H1 (cell line): ENCODE data around the gene TSC2. TPM values are rescaled to one million over a fixed set of nuclear protein-coding genes. Genes with fewer than 3 reads are reported as not detected.

Experiments used
- CTCF ChIA-PET: fragments of 300-600 bp; sonication (Branson Sonifier 250); formaldehyde crosslinking; loops from one replicate; lab custom pipeline; 2021; ENCODE audit not compliant: partially characterized antibody; lab: Charles Lee
- POLR2A ChIA-PET: fragments of 300-600 bp; sonication (Branson Sonifier 250); formaldehyde crosslinking; loops from one replicate; lab custom pipeline; 2021; ENCODE audit warnings: inconsistent platforms; ENCODE audit not compliant: partially characterized antibody; lab: Charles Lee
- DNase-seq, 2 experiments: peaks; one replicate each; pipeline versions ENCODE4 v3.0.0 to v3.0.0-alpha.2; 2010 to 2022; ENCODE audit warnings: low spot score in 2 of 2, low read depth in 1 of 2, mixed read lengths in 1 of 2
- FAIRE-seq: peaks from 2 replicates; lab custom pipeline; 2011; peaks lifted over from hg19 to GRCh38; lab: Jason Lieb, UNC
- H2AFZ ChIP-seq: 2 replicates; pipeline ENCODE4 v1.8.1; 2012; ENCODE audit warnings: low read length, inconsistent platforms
- H2AK5ac ChIP-seq: 2 replicates; pipeline ENCODE4 v1.6.1; 2013; ENCODE audit warnings: low read depth, low read length
- H2BK120ac ChIP-seq: replicated peaks from 2 replicates; pipeline ENCODE3; 2013; ENCODE audit warnings: low read depth, low read length, inconsistent platforms
- H2BK12ac ChIP-seq: 2 replicates; pipeline ENCODE4 v1.6.1; 2013; ENCODE audit warnings: low read depth, low read length
- H2BK15ac ChIP-seq: 2 replicates; pipeline ENCODE4 v1.6.1; 2013; ENCODE audit warnings: low read length
- H2BK20ac ChIP-seq: 2 replicates; pipeline ENCODE4 v1.6.1; 2013; ENCODE audit warnings: low read length
- H2BK5ac ChIP-seq: 2 replicates; pipeline ENCODE4 v1.6.1; 2013; ENCODE audit warnings: low read depth, low read length
- H3K14ac ChIP-seq: 2 replicates; pipeline ENCODE4 v1.6.1; 2013; ENCODE audit warnings: inconsistent platforms; ENCODE audit not compliant: insufficient read length
- H3K18ac ChIP-seq: 2 replicates; pipeline ENCODE4 v1.6.1; 2013; ENCODE audit warnings: low read length; ENCODE audit errors: extremely low read depth
- H3K23ac ChIP-seq: 2 replicates; pipeline ENCODE4 v1.6.1; 2013; ENCODE audit warnings: inconsistent platforms; ENCODE audit not compliant: insufficient read length
- H3K23me2 ChIP-seq: 2 replicates; pipeline ENCODE4 v1.6.1; 2013; ENCODE audit warnings: low read depth, low read length
- H3K27ac ChIP-seq: 2 replicates; pipeline ENCODE4 v1.6.1; 2011; ENCODE audit warnings: low read depth, low read length, inconsistent platforms
- H3K27me3 ChIP-seq, 4 experiments: replicated peaks in 1 of 4; 1 replicate in 1 of 4; 2 replicates in 3 of 4; pipeline versions ENCODE4 v1.6.1 to v1.8.1; 2011 to 2013; ENCODE audit warnings: low read length in 3 of 4, mild to moderate bottlenecking in 3 of 4, inconsistent platforms in 2 of 4, mixed read lengths in 2 of 4, moderate library complexity in 1 of 4; ENCODE audit not compliant: control insufficient read depth in 3 of 4, insufficient read depth in 3 of 4; ENCODE audit errors: extremely low read depth in 1 of 4
- H3K36me3 ChIP-seq, 4 experiments: 2 replicates each; pipeline versions ENCODE4 v1.6.1 to v1.8.1; 2011 to 2013; ENCODE audit warnings: mild to moderate bottlenecking in 4 of 4, low read length in 3 of 4, moderate library complexity in 2 of 4, control low read depth in 1 of 4, inconsistent platforms in 1 of 4; ENCODE audit not compliant: insufficient read depth in 4 of 4, control insufficient read depth in 2 of 4
- H3K4ac ChIP-seq: replicated peaks from 2 replicates; pipeline ENCODE3; 2013; ENCODE audit warnings: low read length, low read depth, mixed read lengths, inconsistent platforms; ENCODE audit not compliant: insufficient read length
- H3K4me1 ChIP-seq, 4 experiments: replicated peaks in 1 of 4; 1 replicate in 1 of 4; 2 replicates in 3 of 4; pipeline versions ENCODE4 v1.6.1 to v1.8.1; 2011 to 2013; ENCODE audit warnings: low read length in 3 of 4, inconsistent platforms in 2 of 4, mixed read lengths in 1 of 4; ENCODE audit not compliant: insufficient read depth in 4 of 4, control insufficient read depth in 3 of 4
- H3K4me2 ChIP-seq, 2 experiments: 2 replicates each; pipeline versions ENCODE4 v1.6.1 to v1.8.1; 2011 to 2013; ENCODE audit warnings: low read depth in 2 of 2, low read length in 2 of 2, control low read depth in 1 of 2, inconsistent platforms in 1 of 2, mild to moderate bottlenecking in 1 of 2; ENCODE audit not compliant: insufficient read depth in 1 of 2
- H3K4me3 ChIP-seq, 4 experiments: fragments of 200-600, 300-600 bp in 1 of 4; sonication (generic), shearing (Covaris generic), sonication (Bioruptor Twin) in 1 of 4; 2 replicates each; pipeline versions ENCODE4 v1.5.1 to v1.8.1; 2011 to 2016; ENCODE audit warnings: low read length in 4 of 4, low read depth in 3 of 4, control low read depth in 2 of 4, inconsistent platforms in 2 of 4, mild to moderate bottlenecking in 2 of 4, mixed read lengths in 1 of 4, moderate library complexity in 1 of 4; ENCODE audit not compliant: insufficient read depth in 2 of 4; ENCODE audit errors: extremely low read depth in 1 of 4
- H3K56ac ChIP-seq: replicated peaks from 2 replicates; pipeline ENCODE3; 2013; ENCODE audit warnings: low read depth, mild to moderate bottlenecking, mixed read lengths, low read length, inconsistent platforms; ENCODE audit not compliant: insufficient read length
- H3K79me1 ChIP-seq: 2 replicates; pipeline ENCODE4 v1.6.1; 2013; ENCODE audit warnings: low read depth, low read length, control low read depth
- H3K79me2 ChIP-seq, 2 experiments: 2 replicates each; pipeline versions ENCODE4 v1.6.1 to v1.8.1; 2012 to 2013; ENCODE audit warnings: low read length in 2 of 2, mild to moderate bottlenecking in 2 of 2, inconsistent platforms in 1 of 2; ENCODE audit not compliant: insufficient read depth in 2 of 2, control insufficient read depth in 1 of 2
- H3K9ac ChIP-seq, 4 experiments: replicated peaks in 1 of 4; 1 replicate in 1 of 4; 2 replicates in 3 of 4; pipeline versions ENCODE4 v1.6.1 to v1.8.1; 2011 to 2013; ENCODE audit warnings: low read depth in 3 of 4, low read length in 3 of 4, control low read depth in 2 of 4, mild to moderate bottlenecking in 2 of 4, moderate library complexity in 2 of 4, inconsistent platforms in 1 of 4; ENCODE audit errors: extremely low read depth in 1 of 4
- H3K9me3 ChIP-seq, 2 experiments: 2 replicates each; pipeline versions ENCODE4 v1.6.1 to v1.8.1; 2012 to 2013; ENCODE audit warnings: mild to moderate bottlenecking in 2 of 2, moderate library complexity in 2 of 2, control low read depth in 1 of 2, inconsistent platforms in 1 of 2, low read depth in 1 of 2, low read length in 1 of 2, mixed read lengths in 1 of 2; ENCODE audit not compliant: insufficient read depth in 2 of 2
- H4K20me1 ChIP-seq, 2 experiments: replicated peaks in 1 of 2; 2 replicates each; pipeline versions ENCODE3 to v1.8.1; 2011 to 2013; ENCODE audit warnings: inconsistent platforms in 2 of 2, low read length in 2 of 2, mild to moderate bottlenecking in 1 of 2; ENCODE audit not compliant: insufficient read depth in 2 of 2, control insufficient read depth in 1 of 2
- H4K5ac ChIP-seq: 2 replicates; pipeline ENCODE4 v1.6.1; 2013; ENCODE audit warnings: low read length, low read depth, mixed read lengths, inconsistent platforms; ENCODE audit not compliant: insufficient read length
- H4K8ac ChIP-seq: 2 replicates; pipeline ENCODE4 v1.8.0; 2013; ENCODE audit warnings: mild to moderate bottlenecking, moderate library complexity, low read length, inconsistent platforms; ENCODE audit not compliant: insufficient read depth; ENCODE audit errors: extremely low read depth
- H4K91ac ChIP-seq: replicated peaks from 2 replicates; pipeline ENCODE3; 2013; ENCODE audit warnings: low read length, mixed read lengths, inconsistent platforms; ENCODE audit not compliant: insufficient read length
- BACH1 ChIP-seq: IDR thresholded peaks from 2 replicates; pipeline ENCODE4 v1.6.1; 2012; ENCODE audit warnings: low read length, improper control_type of control experiment
- CHD1 ChIP-seq: IDR thresholded peaks from 2 replicates; pipeline ENCODE4 v1.6.1; 2012; ENCODE audit warnings: low read depth, low read length, improper control_type of control experiment
- CHD2 ChIP-seq: IDR thresholded peaks from 2 replicates; pipeline ENCODE4 v1.6.1; 2012; ENCODE audit warnings: low read length, improper control_type of control experiment
- EZH2 ChIP-seq: fragments of 200-600 bp; sonication (generic); IDR thresholded peaks from 2 replicates; pipeline ENCODE4 v1.7.1; 2012; ENCODE audit warnings: low read depth, mild to moderate bottlenecking, moderate library complexity, low read length, inconsistent platforms; ENCODE audit not compliant: severe bottlenecking
- JUND ChIP-seq: IDR thresholded peaks from 2 replicates; pipeline ENCODE4 v1.6.1; 2011; ENCODE audit warnings: mild to moderate bottlenecking, improper control_type of control experiment, low read length
- KDM5A ChIP-seq: fragments of 200-600 bp; IDR thresholded peaks from 2 replicates; pipeline ENCODE4 v1.7.1; 2012; ENCODE audit warnings: mild to moderate bottlenecking, low read length, inconsistent platforms, mixed read lengths
- MAFK ChIP-seq: IDR thresholded peaks from 2 replicates; pipeline ENCODE4 v1.6.1; 2012; ENCODE audit warnings: low read depth, mild to moderate bottlenecking, improper control_type of control experiment, low read length
- NANOG ChIP-seq: IDR thresholded peaks from 2 replicates; pipeline ENCODE4 v1.6.1; 2011; ENCODE audit warnings: low read length, low read depth, mild to moderate bottlenecking, inconsistent platforms; ENCODE audit not compliant: insufficient read depth, poor library complexity, severe bottlenecking
- NRF1 ChIP-seq: IDR thresholded peaks from 2 replicates; pipeline ENCODE4 v1.6.1; 2011; ENCODE audit warnings: mild to moderate bottlenecking, low read depth, low read length, improper control_type of control experiment
- POU5F1 ChIP-seq: IDR thresholded peaks from 2 replicates; pipeline ENCODE4 v1.6.1; 2011; ENCODE audit warnings: low read depth, mild to moderate bottlenecking, low read length, moderate library complexity
- RXRA ChIP-seq: IDR thresholded peaks from 2 replicates; pipeline ENCODE4 v1.6.1; 2011; ENCODE audit warnings: low read depth, mild to moderate bottlenecking, low read length, moderate library complexity; ENCODE audit not compliant: insufficient read depth
- WGBS, 2 experiments: shearing (Covaris generic) in 1 of 2; methylation state at CpG; one replicate each; pipeline versions ENCODE4 v1.1.6 to v1.1.7; 2013 to 2015; ENCODE audit warnings: low lambda C conversion rate in 2 of 2, mixed read lengths in 2 of 2, inconsistent platforms in 1 of 2, low coverage in 1 of 2, missing lambda C conversion rate in 1 of 2; ENCODE audit not compliant: insufficient replicate concordance in 2 of 2, insufficient coverage in 1 of 2, insufficient read length in 1 of 2; ENCODE audit errors: extremely low coverage in 1 of 2, missing lambda C conversion rate in 1 of 2; 5-methylcytosine and 5-hydroxymethylcytosine counted together
- polyA plus RNA-seq, 7 experiments: library from polyadenylated mRNA; depleted of rRNA in 3 of 7; stranded (reverse) in 5 of 7; unstranded in 2 of 7; fragments of >200 nt in 5 of 7; fragments of 200-250 nt in 2 of 7; gene quantifications; 1 replicate in 5 of 7; 2 replicates in 1 of 7; 4 replicates in 1 of 7; pipeline versions ENCODE4 v1.2.1 to v1.2.3, GENCODE V29; 2011 to 2013; ENCODE audit warnings: missing spikeins in 2 of 7, mixed read lengths in 2 of 7
- total RNA-seq: library from RNA; stranded (reverse); fragmentation: NEBNext Ultra II Directional; extraction: Animal tissue kit (Norgen Biotek cat#: 25700); gene quantifications from 2 replicates; pipeline ENCODE4 v1.2.1, GENCODE V29; 2021

Gene TSC2
- total and polyA plus RNA-seq, 2 of the 8 experiments (the other 6 are each of a cell fraction or from before 2014, with no cell fraction given): 65.9 to 96.6 TPM

DNA sequence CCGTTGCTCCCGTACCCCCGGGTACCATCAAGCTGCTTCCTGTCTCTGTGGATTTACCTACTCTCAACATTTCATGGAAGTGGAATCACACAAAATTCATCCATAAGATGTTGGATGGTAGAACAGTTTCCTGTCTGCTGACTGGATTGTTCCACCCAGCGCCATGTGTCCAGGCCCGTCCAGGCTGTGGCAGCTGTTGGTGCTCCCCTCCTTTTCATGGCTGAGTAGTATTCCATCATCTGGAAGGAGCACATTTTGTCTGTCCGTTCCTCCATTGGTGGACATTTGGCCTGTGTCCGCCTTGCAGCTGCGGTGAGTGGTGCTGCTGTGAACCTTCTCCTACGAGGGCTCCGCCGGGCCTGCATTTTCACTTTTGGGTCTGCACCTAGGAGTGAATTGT is 18.4 kb downstream of the TSC2 start:
- WGBS, 2 experiments: 95% methylated on average over 11 of the region's 11 CpGs; no CpG with 5 or more reads in 1 of the 2 experiments
- Histone ChIP-seq H3K4ac (no peak overlapping the region), H3K27me3 (no peaks in the 10 kb centered on the region), H3K4me1 (no peaks in the 10 kb centered on the region), H2AK5ac (no peak overlapping the region), H3K18ac (no peak overlapping the region), H2BK120ac (no peak overlapping the region), H3K4me3 (no peak overlapping the region), H2AFZ (no peak overlapping the region), H3K23me2 (no peaks in the 10 kb centered on the region), H3K9me3 (no peaks in the 10 kb centered on the region), H4K91ac (no peak overlapping the region), H3K79me1 (no peaks in the 10 kb centered on the region), H2BK5ac (no peak overlapping the region), H4K5ac (no peak overlapping the region), H3K23ac (no peak overlapping the region), H4K20me1 (peaks cover 0 to 10% of the 10 kb centered on the region in 2 experiments), H3K36me3 (peaks cover 4 to 18% (median 5%) of the 10 kb centered on the region in 4 experiments; a peak in 6 of 8 replicates), H4K8ac (no peak overlapping the region), H3K56ac (no peak overlapping the region), H3K27ac (no peak overlapping the region), H3K14ac (no peak overlapping the region), H3K79me2 (no peaks in the 10 kb centered on the region), H2BK15ac (no peak overlapping the region), H3K9ac (no peak overlapping the region), H2BK20ac (no peak overlapping the region), H2BK12ac (no peak overlapping the region), H3K4me2 (no peak overlapping the region)
- CTCF ChIA-PET: interaction anchor here (1.3 to 1.4 kb wide), 2 partner anchors 9 to 24 kb away, joined by 3 to 8 read pairs; no protein-coding TSS in a partner anchor
- TF ChIP-seq BACH1 (no peak), NRF1 (no peak), EZH2 (no peak), CHD1 (no peak), RXRA (no peak), CHD2 (no peak), KDM5A (no peak), NANOG (no peak), POU5F1 (no peak), JUND (no peak), MAFK (no peak)
- DNase-seq (no peak), FAIRE-seq (no peak)
- POLR2A ChIA-PET: interaction anchor here (1.1 to 1.5 kb wide), 4 partner anchors 9 to 89 kb away, joined by 3 to 4 read pairs (median 3); partner anchors contain the start of gene TRAF7
